IMR-90 (cell line): ENCODE data around the gene RTEL1.

Experiments used
- FOS ChIP-seq: fragments of 150-350 bp; IDR thresholded peaks from 2 replicates; pipeline ENCODE4 v1.6.1; 2016; ENCODE audit warnings: low read depth, low read length
- TF ChIP-seq, protein P1 (sequence below): conservative IDR thresholded peaks from 2 replicates; pipeline ENCODE4 v1.5.1; 2012; ENCODE audit warnings: mild to moderate bottlenecking, low read depth, low read length, improper control_type of control experiment

DNA sequence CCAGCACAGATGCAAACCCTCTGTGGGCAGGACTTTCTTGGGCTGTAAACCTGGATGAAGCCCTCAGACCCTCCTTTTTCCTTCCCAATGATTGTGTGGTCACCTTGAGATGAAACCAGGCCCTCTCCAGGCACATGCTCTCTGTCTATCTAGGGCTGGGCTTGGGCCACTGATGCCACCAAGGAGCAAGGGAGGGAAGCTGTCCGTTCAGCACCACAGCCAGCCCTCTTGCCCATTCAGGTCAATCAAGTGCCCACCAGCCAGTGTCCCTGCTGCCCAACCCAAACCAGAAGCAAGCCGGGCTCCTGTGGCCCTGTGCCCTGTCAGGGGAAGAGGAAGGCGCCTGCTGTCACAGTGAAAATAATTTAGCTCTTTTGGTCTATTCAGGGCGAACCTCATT is 12.9 kb upstream of the RTEL1 start:
- no peak for TF ChIP-seq FOS
- TF ChIP-seq, protein P1, sequence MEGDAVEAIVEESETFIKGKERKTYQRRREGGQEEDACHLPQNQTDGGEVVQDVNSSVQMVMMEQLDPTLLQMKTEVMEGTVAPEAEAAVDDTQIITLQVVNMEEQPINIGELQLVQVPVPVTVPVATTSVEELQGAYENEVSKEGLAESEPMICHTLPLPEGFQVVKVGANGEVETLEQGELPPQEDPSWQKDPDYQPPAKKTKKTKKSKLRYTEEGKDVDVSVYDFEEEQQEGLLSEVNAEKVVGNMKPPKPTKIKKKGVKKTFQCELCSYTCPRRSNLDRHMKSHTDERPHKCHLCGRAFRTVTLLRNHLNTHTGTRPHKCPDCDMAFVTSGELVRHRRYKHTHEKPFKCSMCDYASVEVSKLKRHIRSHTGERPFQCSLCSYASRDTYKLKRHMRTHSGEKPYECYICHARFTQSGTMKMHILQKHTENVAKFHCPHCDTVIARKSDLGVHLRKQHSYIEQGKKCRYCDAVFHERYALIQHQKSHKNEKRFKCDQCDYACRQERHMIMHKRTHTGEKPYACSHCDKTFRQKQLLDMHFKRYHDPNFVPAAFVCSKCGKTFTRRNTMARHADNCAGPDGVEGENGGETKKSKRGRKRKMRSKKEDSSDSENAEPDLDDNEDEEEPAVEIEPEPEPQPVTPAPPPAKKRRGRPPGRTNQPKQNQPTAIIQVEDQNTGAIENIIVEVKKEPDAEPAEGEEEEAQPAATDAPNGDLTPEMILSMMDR = no peak
